Esophagus muscularis mucosa (tissue), 3 donors: ENCODE measurements around the gene ESYT2.

Source experiments
- POLR2AphosphoS5 ChIP-seq, 2 donors: sonication (generic); formaldehyde crosslinking; IDR thresholded peaks; one replicate each; pipeline ENCODE4 v1.6.1; 2017; ENCODE audit warnings: antibody characterized with exemption in 2 of 2
- TF ChIP-seq, protein P1 (sequence below), 3 experiments: fragments of 200-600 bp in 2 of 3; fragments of 450-650 bp in 1 of 3; sonication (generic) in 2 of 3; IDR thresholded peaks; one replicate each; pipeline ENCODE4 v1.5.1; 2017 to 2019; ENCODE audit warnings: antibody characterized with exemption in 3 of 3, mild to moderate bottlenecking in 2 of 3, moderate library complexity in 1 of 3

DNA sequence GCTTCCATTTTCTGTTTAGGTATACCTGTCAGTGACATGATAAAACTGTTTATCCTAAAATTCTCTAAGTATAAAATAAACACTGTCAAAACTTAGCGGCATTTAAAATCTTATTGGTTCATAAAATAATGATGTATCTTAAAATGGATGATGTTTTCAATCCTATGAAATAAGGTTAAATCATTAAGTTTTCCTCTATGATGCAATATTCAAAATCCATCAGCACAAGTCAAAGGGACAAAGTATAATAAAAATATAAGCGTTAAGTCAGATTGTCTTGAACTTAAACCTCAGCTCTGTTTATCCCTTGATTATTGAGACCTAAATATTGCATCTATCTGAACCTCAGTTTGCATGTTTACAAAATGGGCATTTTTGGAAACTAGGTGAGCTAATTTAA lies 78.1 kb downstream of the ESYT2 start:
- TF ChIP-seq, protein P1, sequence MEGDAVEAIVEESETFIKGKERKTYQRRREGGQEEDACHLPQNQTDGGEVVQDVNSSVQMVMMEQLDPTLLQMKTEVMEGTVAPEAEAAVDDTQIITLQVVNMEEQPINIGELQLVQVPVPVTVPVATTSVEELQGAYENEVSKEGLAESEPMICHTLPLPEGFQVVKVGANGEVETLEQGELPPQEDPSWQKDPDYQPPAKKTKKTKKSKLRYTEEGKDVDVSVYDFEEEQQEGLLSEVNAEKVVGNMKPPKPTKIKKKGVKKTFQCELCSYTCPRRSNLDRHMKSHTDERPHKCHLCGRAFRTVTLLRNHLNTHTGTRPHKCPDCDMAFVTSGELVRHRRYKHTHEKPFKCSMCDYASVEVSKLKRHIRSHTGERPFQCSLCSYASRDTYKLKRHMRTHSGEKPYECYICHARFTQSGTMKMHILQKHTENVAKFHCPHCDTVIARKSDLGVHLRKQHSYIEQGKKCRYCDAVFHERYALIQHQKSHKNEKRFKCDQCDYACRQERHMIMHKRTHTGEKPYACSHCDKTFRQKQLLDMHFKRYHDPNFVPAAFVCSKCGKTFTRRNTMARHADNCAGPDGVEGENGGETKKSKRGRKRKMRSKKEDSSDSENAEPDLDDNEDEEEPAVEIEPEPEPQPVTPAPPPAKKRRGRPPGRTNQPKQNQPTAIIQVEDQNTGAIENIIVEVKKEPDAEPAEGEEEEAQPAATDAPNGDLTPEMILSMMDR (IDR thresholded peaks at IDR 0.05) = no peak
- no peak for TF ChIP-seq POLR2AphosphoS5 (IDR thresholded peaks at IDR 0.05)
